Right atrium auricular region (tissue), 2 donors: ENCODE results near the gene SARDH. TPM values are rescaled to one million over a fixed set of nuclear protein-coding genes. Genes with fewer than 3 reads are reported as not detected.

ENCODE experiments used
- DNase-seq: peaks from one replicate; pipeline ENCODE4 v3.0.0-alpha.2; 2019; ENCODE audit warnings: low spot score
- H3K27ac ChIP-seq, 2 donors: fragments of 200-600 bp; sonication (generic); 1 replicate in 1 of 2; 2 replicates in 1 of 2; pipeline ENCODE4 v1.5.1; 2016 to 2019
- H3K27me3 ChIP-seq, 2 donors: fragments of 200-600 bp; sonication (generic); one replicate each; pipeline versions ENCODE4 v1.5.1 to v1.6.0; 2017 to 2019
- H3K36me3 ChIP-seq: fragments of 200-600 bp; sonication (generic); one replicate; pipeline ENCODE4 v1.5.1; 2016
- H3K4me1 ChIP-seq, 2 donors: fragments of 200-600 bp; sonication (generic); one replicate each; pipeline versions ENCODE4 v1.5.1 to v1.6.0; 2017 to 2019
- H3K4me3 ChIP-seq, 2 donors: fragments of 200-600 bp; sonication (generic); 1 replicate in 1 of 2; 2 replicates in 1 of 2; pipeline ENCODE4 v1.5.1; 2017 to 2019; ENCODE audit warnings: mild to moderate bottlenecking in 1 of 2, moderate library complexity in 1 of 2
- H3K9me3 ChIP-seq, 2 donors: fragments of 200-600 bp; sonication (generic); one replicate each; pipeline ENCODE4 v1.5.1; 2019
- total RNA-seq, 2 donors: library from RNA; depleted of rRNA; stranded (reverse); fragments of >200 nt; gene quantifications; one replicate each; pipeline ENCODE4 v1.1.0, GENCODE V29; 2016
- TF ChIP-seq, protein P1 (sequence below), 2 donors: fragments of 200-600 bp; sonication (generic); IDR thresholded peaks; one replicate each; pipeline ENCODE4 v1.5.1; 2019; ENCODE audit warnings: antibody characterized with exemption in 2 of 2

SARDH gene, protein sequence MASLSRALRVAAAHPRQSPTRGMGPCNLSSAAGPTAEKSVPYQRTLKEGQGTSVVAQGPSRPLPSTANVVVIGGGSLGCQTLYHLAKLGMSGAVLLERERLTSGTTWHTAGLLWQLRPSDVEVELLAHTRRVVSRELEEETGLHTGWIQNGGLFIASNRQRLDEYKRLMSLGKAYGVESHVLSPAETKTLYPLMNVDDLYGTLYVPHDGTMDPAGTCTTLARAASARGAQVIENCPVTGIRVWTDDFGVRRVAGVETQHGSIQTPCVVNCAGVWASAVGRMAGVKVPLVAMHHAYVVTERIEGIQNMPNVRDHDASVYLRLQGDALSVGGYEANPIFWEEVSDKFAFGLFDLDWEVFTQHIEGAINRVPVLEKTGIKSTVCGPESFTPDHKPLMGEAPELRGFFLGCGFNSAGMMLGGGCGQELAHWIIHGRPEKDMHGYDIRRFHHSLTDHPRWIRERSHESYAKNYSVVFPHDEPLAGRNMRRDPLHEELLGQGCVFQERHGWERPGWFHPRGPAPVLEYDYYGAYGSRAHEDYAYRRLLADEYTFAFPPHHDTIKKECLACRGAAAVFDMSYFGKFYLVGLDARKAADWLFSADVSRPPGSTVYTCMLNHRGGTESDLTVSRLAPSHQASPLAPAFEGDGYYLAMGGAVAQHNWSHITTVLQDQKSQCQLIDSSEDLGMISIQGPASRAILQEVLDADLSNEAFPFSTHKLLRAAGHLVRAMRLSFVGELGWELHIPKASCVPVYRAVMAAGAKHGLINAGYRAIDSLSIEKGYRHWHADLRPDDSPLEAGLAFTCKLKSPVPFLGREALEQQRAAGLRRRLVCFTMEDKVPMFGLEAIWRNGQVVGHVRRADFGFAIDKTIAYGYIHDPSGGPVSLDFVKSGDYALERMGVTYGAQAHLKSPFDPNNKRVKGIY
- total RNA-seq: under 1 TPM; 0.63 to 0.94 TPM

DNA sequence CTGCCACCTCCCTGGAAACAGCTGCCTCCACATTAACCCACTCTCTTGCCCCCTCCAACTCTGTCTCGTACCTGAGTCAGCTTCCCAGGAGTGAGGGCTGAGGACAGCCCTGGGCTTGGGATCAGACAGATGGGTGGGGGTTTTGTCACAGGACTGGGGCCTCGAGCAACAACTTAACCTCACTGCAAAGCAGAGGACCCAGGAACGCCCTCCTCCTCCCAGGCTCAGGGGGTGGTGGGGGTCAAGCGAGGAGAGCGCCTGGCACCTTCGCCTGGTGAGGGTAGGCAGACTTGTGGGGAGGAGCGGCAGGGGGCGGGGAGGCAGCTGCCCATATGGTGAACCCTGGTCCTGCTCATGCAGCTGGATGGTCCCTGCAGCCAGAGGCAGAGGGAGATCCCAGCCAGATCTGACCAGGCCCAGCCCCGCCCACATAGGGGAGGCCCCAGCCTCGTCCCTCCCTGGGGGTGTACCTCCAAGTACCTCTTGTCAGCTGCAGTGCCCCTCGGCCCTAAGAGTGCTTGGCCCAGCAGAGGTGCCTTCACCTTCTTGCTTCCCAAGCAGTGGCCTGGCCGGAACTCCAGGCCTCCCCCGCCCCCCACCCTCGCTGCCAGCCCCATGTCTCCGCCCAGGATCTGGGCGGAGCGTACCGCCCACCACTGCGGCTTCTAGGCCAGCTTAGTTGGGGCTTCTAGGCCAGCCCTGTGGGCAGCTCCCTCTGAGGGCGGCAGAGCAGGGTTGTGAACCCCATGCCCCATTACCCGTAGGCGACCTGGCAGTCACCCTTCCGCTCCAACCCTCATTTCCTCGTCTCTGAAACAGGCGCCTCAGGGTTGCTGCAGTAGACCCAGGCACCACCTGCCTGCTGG, at the start of gene SARDH:
SARDH (minus strand) TSS at position 579 of the 866 bp plus-strand sequence. CDS start 4,179 bp downstream, outside the sequence.
- Histone ChIP-seq H3K4me3 (peak within 1 kb of the TSS in 1 of 2 donors; percentile 48), H3K27ac (no peak within 1 kb of the TSS), H3K27me3 (no peaks in the 10 kb centered on the region), H3K9me3 (no peaks in the 10 kb centered on the region), H3K4me1 (peaks cover 0 to 14% of the 10 kb centered on the region in 2 donors), H3K36me3 (no peaks in the 10 kb centered on the region)
- peak; percentile 70 for DNase-seq
- TF ChIP-seq, protein P1, sequence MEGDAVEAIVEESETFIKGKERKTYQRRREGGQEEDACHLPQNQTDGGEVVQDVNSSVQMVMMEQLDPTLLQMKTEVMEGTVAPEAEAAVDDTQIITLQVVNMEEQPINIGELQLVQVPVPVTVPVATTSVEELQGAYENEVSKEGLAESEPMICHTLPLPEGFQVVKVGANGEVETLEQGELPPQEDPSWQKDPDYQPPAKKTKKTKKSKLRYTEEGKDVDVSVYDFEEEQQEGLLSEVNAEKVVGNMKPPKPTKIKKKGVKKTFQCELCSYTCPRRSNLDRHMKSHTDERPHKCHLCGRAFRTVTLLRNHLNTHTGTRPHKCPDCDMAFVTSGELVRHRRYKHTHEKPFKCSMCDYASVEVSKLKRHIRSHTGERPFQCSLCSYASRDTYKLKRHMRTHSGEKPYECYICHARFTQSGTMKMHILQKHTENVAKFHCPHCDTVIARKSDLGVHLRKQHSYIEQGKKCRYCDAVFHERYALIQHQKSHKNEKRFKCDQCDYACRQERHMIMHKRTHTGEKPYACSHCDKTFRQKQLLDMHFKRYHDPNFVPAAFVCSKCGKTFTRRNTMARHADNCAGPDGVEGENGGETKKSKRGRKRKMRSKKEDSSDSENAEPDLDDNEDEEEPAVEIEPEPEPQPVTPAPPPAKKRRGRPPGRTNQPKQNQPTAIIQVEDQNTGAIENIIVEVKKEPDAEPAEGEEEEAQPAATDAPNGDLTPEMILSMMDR (IDR thresholded peaks at IDR 0.05): no peak

DNA sequence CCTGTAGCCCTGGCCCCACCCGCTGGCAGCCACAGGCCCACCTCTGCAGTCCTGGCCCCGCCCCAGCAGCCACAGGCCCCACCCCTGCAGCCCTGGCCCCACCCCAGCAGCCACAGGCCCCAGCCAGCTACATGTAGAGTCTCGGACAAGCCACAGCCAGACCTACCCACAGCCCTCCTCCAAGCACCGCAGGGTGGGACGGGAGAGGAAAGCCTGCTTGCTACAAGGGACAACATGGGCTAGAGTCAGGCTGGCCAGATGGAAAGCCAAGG, 49.5 kb upstream of the SARDH start:
- TF ChIP-seq, protein P1 (IDR thresholded peaks at IDR 0.05): no peak
- H3K4me3 ChIP-seq: no peak overlapping the region
- DNase-seq: no peak
- no peaks in the 10 kb centered on the region for H3K9me3 ChIP-seq
- H3K4me1 ChIP-seq: peaks cover 0 to 24% of the 10 kb centered on the region in 2 donors
- no peak overlapping the region for H3K27ac ChIP-seq
- no peaks in the 10 kb centered on the region for H3K27me3 ChIP-seq
- no peaks in the 10 kb centered on the region for H3K36me3 ChIP-seq

DNA sequence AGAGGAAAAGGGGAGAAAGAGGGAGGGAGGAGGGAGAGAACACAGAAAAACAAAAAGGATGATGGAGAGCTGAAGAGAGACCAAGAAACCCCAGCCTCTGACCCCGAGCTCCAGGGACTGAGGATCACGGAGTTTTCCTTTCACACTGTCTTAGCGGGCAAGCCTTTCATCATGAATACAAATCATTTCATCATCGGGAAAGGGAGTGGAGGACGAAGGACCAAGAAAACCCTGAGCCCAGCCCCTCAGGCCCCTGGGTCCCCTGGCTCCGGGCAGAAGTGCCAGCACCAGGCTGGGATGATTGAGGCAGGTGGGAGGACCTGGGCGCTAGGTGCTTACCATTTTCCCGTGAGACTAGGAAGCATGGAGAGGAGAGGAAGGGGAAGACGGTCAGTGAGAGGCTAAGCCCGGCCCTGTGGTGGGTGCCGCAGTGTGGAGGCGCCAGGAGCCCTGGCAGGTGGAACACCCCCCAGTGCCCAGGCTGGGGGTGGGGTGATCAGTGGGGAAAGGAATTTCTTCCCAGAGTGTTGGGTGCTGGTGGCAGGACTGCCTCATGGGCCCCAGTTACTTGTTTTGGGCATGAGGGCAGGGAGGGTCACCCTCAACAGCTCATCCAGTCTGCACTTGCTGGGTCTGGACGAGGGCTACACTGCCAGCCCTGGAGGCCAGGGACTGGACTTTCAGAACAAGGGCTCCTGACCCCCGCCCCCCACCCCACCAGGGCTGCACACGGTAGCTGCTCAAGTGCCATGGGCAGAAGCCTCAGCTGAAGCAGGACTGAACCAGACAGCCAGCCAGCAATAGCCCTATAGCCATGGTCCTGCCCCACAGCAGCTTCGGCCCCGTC, 49.0 kb upstream of the SARDH start:
- Histone ChIP-seq H3K36me3 (no peaks in the 10 kb centered on the region), H3K4me3 (no peak overlapping the region), H3K27ac (no peak overlapping the region), H3K9me3 (no peaks in the 10 kb centered on the region), H3K4me1 (peaks cover 0 to 23% of the 10 kb centered on the region in 2 donors), H3K27me3 (no peaks in the 10 kb centered on the region)
- TF ChIP-seq, protein P1 (IDR thresholded peaks at IDR 0.05): no peak
- DNase-seq: no peak

DNA sequence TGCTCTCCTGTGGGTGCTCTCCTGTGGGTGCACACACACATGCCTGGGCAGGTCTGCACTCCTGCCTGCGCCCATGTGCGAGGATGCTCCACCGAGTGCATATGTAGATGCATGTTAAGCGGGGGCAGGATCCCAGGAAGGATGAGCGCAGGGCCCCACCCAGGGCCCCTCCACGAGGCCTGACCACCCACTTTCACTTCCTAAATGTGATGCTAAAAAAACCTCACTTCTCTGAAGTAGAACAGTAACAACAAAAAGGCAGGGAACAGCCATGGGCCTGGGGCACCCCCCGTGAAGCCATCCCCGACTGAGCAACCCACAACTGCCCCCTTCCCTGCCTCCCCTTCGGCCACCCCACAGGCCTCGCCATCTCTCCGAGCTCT, 48.2 kb upstream of the SARDH start:
- DNase-seq: no peak
- no peak overlapping the region for H3K27ac ChIP-seq
- no peaks in the 10 kb centered on the region for H3K9me3 ChIP-seq
- H3K4me3 ChIP-seq: no peak overlapping the region
- no peaks in the 10 kb centered on the region for H3K36me3 ChIP-seq
- TF ChIP-seq, protein P1 (IDR thresholded peaks at IDR 0.05): no peak
- H3K27me3 ChIP-seq: no peaks in the 10 kb centered on the region
- H3K4me1 ChIP-seq: peaks cover 0 to 23% of the 10 kb centered on the region in 2 donors
